Lower leg skin (tissue), 4 donors: ENCODE results near the gene CAMK2B. TPM values are rescaled to one million over a fixed set of nuclear protein-coding genes. Genes with fewer than 3 reads are reported as not detected.

Source experiments
- DNase-seq, 2 donors: peaks; one replicate each; pipeline ENCODE4 v3.0.0-alpha.2; 2019; ENCODE audit warnings: low spot score in 2 of 2
- H3K4me3 ChIP-seq: fragments of 200-600 bp; sonication (generic); 2 replicates; pipeline ENCODE4 v1.5.1; 2017; ENCODE audit warnings: mild to moderate bottlenecking, low read depth; ENCODE audit not compliant: poor library complexity, severe bottlenecking
- CTCF ChIP-seq, 3 donors: fragments of 450-650 bp; IDR thresholded peaks; one replicate each; pipeline ENCODE4 v1.5.1; 2016; ENCODE audit warnings: antibody characterized with exemption in 3 of 3, mild to moderate bottlenecking in 3 of 3, moderate library complexity in 2 of 3
- POLR2A ChIP-seq, 2 donors: fragments of 450-650 bp; IDR thresholded peaks; one replicate each; pipeline ENCODE4 v1.6.1; 2016 to 2017; ENCODE audit warnings: antibody characterized with exemption in 2 of 2, mild to moderate bottlenecking in 1 of 2, moderate library complexity in 1 of 2
- WGBS, 2 donors: methylation state at CpG; one replicate each; pipeline ENCODE4 v1.1.5; 2018; 5-methylcytosine and 5-hydroxymethylcytosine counted together
- intact Hi-C: fragments of 100-400 bp; cut with DNase I; formaldehyde crosslinking; loops from one replicate; pipeline ENCODE4 v1.15.0; 2023; ENCODE audit warnings: low total_unique reads
- total RNA-seq, 4 donors: library from RNA; depleted of rRNA; stranded (reverse); fragments of >200 nt; gene quantifications; one replicate each; pipeline ENCODE4 v1.1.0, GENCODE V29; 2016

The CAMK2B gene
- total RNA-seq = 1 to 10 TPM in 2 of 4 donors, under 1 TPM in 2; 0.04 to 2.6 (median 1.1) TPM

DNA sequence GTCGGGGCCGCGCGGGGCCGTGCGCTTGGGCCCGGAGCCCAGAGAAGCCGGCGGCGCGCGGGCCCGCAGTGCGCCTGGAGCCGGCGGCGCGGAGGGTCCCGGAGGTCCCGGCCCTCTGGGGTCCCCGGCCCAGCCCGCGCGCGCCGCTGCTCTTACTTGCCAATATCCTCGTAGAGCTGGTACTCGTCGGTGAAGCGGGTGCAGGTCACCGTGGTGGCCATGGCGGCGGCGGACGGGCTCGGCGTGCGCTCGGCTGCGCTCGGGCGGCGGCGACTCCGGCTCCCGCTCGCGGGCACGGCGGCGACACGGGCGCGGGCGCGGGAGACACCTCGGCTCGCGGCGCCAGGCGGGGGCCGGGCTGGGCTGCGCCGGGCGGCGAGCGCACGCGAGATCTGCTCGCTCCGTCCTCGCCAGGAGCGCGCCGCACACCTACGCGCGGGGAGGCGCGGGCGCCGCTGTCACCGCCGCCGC is at the start of gene CAMK2B:
Gene CAMK2B, minus strand, starts transcription at position 394 of the 471 bp plus-strand sequence. Its CDS starts 173 bp downstream, at position 221.
- intact Hi-C loops = no loop called here
- H3K4me3 ChIP-seq = no peak within 1 kb of the TSS
- peak in 1 of 2 donors; percentile 9 for DNase-seq
- TF ChIP-seq CTCF (IDR thresholded peaks at IDR 0.05) (no peak), POLR2A (IDR thresholded peaks at IDR 0.05) (no peak)
- 0% methylated on average over 4 to 8 of the region's 85 CpGs for WGBS, 2 donors

DNA sequence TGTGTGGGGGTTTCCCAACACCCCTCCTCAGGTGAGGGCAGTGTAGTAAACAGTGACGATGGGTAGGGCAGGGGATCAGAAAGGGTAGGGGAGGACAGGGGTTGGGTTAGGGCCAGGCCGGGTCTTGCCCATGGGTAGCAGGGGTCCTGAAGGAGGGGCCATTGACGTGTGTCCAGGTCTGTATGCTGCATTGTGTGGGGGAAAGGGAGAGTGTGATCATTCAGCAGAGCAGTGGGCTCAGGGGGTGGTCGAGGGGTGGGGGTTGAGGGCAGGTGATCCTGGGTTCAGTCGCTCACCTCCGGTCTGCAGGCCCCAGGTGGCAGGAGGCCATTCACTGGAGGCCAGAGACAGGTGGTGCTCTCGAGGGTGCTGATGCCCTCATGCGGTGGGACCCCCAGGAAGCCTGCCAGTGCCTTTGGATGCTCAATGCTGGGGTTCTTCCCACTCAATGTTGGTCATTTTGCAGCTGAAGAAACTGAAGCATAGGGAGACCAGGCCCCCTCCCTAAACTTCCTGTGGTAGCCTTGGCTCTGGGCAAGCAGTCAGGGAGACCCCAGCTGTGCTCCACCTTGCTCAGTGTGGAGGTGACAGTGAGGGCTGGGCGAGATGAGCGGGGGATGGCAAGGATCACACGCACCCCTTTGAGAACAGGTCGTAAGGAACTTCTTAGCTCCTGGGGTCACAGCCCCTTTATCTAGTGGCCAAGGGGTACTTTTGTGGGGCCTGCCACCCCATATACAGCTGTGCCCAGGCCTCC is 48.8 kb upstream of the CAMK2B start:
- no peak overlapping the region for H3K4me3 ChIP-seq
- intact Hi-C loops = loop anchor here (10.0 kb wide), 1 partner anchor 61 kb away; no protein-coding TSS in a partner anchor
- 76 to 79% methylated on average over 12 of the region's 12 CpGs for whole genome bisulfite sequencing, 2 donors
- TF ChIP-seq CTCF (IDR thresholded peaks at IDR 0.05) (no peak), POLR2A (IDR thresholded peaks at IDR 0.05) (no peak)
- DNase-seq = peak in 1 of 2 donors; percentile 71

DNA sequence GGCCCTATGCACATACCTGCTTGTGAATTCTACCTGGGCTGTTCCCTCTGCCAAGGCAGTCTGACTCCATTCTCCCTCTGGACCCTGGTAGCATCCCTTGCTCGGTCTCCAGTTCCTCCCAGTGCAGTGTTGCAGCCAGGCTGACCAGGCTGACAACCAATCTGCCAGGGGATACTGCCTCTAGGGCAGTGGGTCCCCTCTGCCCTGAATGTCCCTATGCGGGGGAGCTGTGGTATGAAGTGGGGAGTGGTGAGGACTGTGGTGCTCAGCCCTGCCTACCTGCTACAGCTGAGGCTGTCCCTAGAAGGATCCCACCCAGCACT is 48.0 kb upstream of the CAMK2B start:
- no peak for TF ChIP-seq CTCF (IDR thresholded peaks at IDR 0.05)
- TF ChIP-seq POLR2A (IDR thresholded peaks at IDR 0.05) = no peak
- intact Hi-C loops = loop anchor here (10.0 kb wide), 1 partner anchor 61 kb away; no protein-coding TSS in a partner anchor
- H3K4me3 ChIP-seq = no peak overlapping the region
- peak in 1 of 2 donors; percentile 69 for DNase-seq
- 69 to 81% methylated on average over 2 of the region's 2 CpGs for WGBS, 2 donors

DNA sequence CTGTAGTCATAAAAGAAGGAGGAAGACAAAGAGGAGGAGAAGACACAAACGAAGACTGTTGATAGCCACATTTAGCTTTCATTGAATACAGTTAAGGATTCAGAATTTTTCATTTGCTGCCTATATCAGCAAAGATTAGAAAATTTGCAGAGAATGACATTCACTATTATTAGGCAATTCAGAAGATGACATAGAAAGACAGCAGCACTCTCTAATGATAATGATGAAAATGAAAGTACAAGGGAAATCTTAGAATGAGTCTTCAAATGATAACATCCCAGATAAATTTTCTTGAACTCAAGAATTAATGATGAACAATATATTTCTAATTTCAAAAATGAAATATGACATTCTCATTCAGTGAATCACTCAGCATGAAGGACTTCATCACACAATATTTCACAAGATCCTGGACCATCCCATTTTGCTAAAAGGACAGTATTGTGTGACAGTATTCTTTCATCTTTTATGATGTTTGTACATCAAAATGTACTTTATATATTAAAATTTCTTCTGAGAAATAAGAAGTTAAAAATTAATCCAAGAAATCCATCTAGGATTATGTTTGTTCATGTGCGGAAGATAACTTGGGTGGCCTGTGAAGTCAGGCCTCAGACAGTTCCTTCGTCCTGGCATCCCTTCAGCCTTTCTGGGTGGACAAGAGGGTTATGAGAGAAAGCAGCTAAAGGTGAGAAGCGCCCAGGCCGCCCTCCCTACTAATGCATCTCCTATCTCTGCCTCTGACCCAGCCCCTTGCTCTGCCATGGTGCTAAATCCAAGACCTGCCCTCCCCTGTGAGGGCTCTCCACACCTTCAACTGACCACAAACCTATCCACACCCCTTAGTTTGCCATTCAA is 47.4 kb upstream of the CAMK2B start:
- 84% methylated on average over 5 of the region's 5 CpGs for WGBS, 2 donors
- no peak for DNase-seq
- intact Hi-C loops = loop anchor here (10.0 kb wide), 1 partner anchor 62 kb away; no protein-coding TSS in a partner anchor

DNA sequence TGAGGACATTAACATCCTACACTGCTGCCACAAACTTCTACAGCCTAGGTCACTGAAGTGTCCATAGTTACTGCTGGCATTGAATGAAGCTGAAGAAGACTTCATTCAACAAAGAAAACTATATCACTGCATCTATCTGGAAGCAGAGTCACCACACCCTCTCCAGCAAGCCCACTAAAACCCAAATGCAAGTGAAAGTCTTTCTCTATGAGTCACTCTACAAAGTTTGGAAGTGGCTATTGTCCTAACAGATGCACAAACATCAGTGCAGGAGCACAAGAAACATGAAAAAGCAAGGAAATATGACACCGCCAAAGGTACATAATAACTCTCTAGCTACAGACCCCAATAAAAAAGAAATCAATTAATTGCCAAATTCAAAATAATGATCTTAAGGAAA is 43.5 kb upstream of the CAMK2B start:
- no peak for TF ChIP-seq CTCF (IDR thresholded peaks at IDR 0.05)
- TF ChIP-seq POLR2A (IDR thresholded peaks at IDR 0.05) = no peak
- WGBS, 2 donors = 100% methylated on average over 1 of the region's 1 CpG
- H3K4me3 ChIP-seq = no peak overlapping the region
- intact Hi-C loops = no loop called here
- no peak for DNase-seq

More for the DNA sequence above, 47.4 kb upstream of the CAMK2B start:
- no peak for TF ChIP-seq CTCF (IDR thresholded peaks at IDR 0.05)
- no peak for TF ChIP-seq POLR2A (IDR thresholded peaks at IDR 0.05)
- no peak overlapping the region for H3K4me3 ChIP-seq
